Smooth muscle cell of the brain vasculature (primary cell): Measurements from ENCODE around the gene VANGL2.

Experiments used
- DNase-seq: peaks from one replicate; pipeline ENCODE4 v3.0.0-alpha.2; 2012; ENCODE audit warnings: low read depth, low spot score

VANGL2 gene

GRCh38 chr1:160400223-160400645 lies at the start of gene VANGL2:
Gene VANGL2, plus strand, starts transcription at chr1:160400564. Its CDS starts 15,274 bp downstream, at chr1:160415838.
- DNase-seq = no peak

GRCh38 chr1:160351629-160352028 lies 48.7 kb upstream of the VANGL2 start:
- DNase-seq = no peak

GRCh38 chr1:160352555-160352954 lies 47.8 kb upstream of the VANGL2 start:
- no peak for DNase-seq

- DNase-seq = no peak
These were observed 47.1 kb upstream of the VANGL2 start for GRCh38 chr1:160353223-160353622.

GRCh38 chr1:160354388-160354985 lies 45.9 kb upstream of the VANGL2 start:
- DNase-seq = no peak

GRCh38 chr1:160357286-160358002 lies 42.9 kb upstream of the VANGL2 start:
- DNase-seq = no peak

- no peak for DNase-seq
These were observed 42.3 kb upstream of the VANGL2 start for GRCh38 chr1:160358073-160358472.

- no peak for DNase-seq
These were observed 40.7 kb upstream of the VANGL2 start for GRCh38 chr1:160359559-160360226.

- no peak for DNase-seq
These were observed 40.1 kb upstream of the VANGL2 start for GRCh38 chr1:160360227-160360695.

GRCh38 chr1:160361199-160361598 lies 39.2 kb upstream of the VANGL2 start:
- no peak for DNase-seq

GRCh38 chr1:160361814-160362167 lies 38.6 kb upstream of the VANGL2 start:
- DNase-seq = no peak

- DNase-seq = no peak
These were observed 38.0 kb upstream of the VANGL2 start for GRCh38 chr1:160362168-160362957.

GRCh38 chr1:160363010-160363409 lies 37.4 kb upstream of the VANGL2 start:
- DNase-seq = no peak

- DNase-seq = no peak
These were observed 36.2 kb upstream of the VANGL2 start for GRCh38 chr1:160363951-160364735.

GRCh38 chr1:160365325-160365724 lies 35.0 kb upstream of the VANGL2 start:
- DNase-seq = no peak

GRCh38 chr1:160366731-160367515 lies 33.4 kb upstream of the VANGL2 start, which contains the start of gene NHLH1:
Gene NHLH1, plus strand, starts transcription at chr1:160367071. Its CDS starts 3,661 bp downstream, at chr1:160370732.
- no peak for DNase-seq

- no peak for DNase-seq
These were observed 32.9 kb upstream of the VANGL2 start for GRCh38 chr1:160367516-160367900.

- no peak for DNase-seq
These were observed 32.1 kb upstream of the VANGL2 start for GRCh38 chr1:160367934-160368923.

GRCh38 chr1:160369087-160369486 lies 31.3 kb upstream of the VANGL2 start:
- DNase-seq = no peak
